HepG2 (cell line): ENCODE measurements around the gene CAMSAP2. TPM values are rescaled to one million over a fixed set of nuclear protein-coding genes. Genes with fewer than 3 reads are reported as not detected.

Experiments
- ATF7 ChIP-seq, 2 experiments: fragments of 450-650 bp in 1 of 2; sonication (generic) in 1 of 2; formaldehyde crosslinking in 1 of 2; IDR thresholded peaks; 2 replicates each; pipeline versions ENCODE4 v1.4.0 to v1.6.1; 2016 to 2020; ENCODE audit warnings: antibody characterized with exemption in 1 of 2, mild to moderate bottlenecking in 1 of 2, missing genetic modification reagents in 1 of 2
- BATF2 ChIP-seq: sonication (generic); formaldehyde crosslinking; IDR thresholded peaks from 2 replicates; pipeline ENCODE4 v1.8.0; 2022; ENCODE audit warnings: mild to moderate bottlenecking, missing genetic modification reagents, moderate library complexity
- ELF4 ChIP-seq: sonication (generic); formaldehyde crosslinking; IDR thresholded peaks from 2 replicates; pipeline ENCODE4 v1.5.0; 2020; ENCODE audit warnings: missing genetic modification reagents, mild to moderate bottlenecking, moderate library complexity, borderline replicate concordance
- FOXK2 ChIP-seq: fragments of 450-650 bp; IDR thresholded peaks from 2 replicates; pipeline ENCODE4 v1.6.1; 2016
- FOXM1 ChIP-seq: sonication (generic); formaldehyde crosslinking; IDR thresholded peaks from 2 replicates; pipeline ENCODE4 v1.5.0; 2020; ENCODE audit warnings: missing genetic modification reagents
- GATAD2A ChIP-seq: IDR thresholded peaks from 2 replicates; pipeline ENCODE4 v1.6.1; 2016
- GLI4 ChIP-seq: sonication (generic); formaldehyde crosslinking; IDR thresholded peaks from 2 replicates; pipeline ENCODE4 v1.5.1; 2020; ENCODE audit warnings: missing genetic modification reagents, mild to moderate bottlenecking, moderate library complexity, borderline replicate concordance
- HMG20B ChIP-seq: conservative IDR thresholded peaks from 2 replicates; pipeline ENCODE4 v1.6.1; 2016; ENCODE audit warnings: missing genetic modification reagents, missing compliant biosample characterization
- HNRNPK ChIP-seq: fragments of 200-400 bp; formaldehyde crosslinking; IDR thresholded peaks from 2 replicates; pipeline ENCODE4 v1.6.1; 2018; ENCODE audit warnings: low read length, low read depth, moderate library complexity, mild to moderate bottlenecking; ENCODE audit not compliant: poor library complexity, severe bottlenecking
- MYC ChIP-seq: sonication (generic); formaldehyde crosslinking; IDR thresholded peaks from 2 replicates; pipeline ENCODE4 v1.9.0; 2021; ENCODE audit warnings: missing genetic modification reagents, borderline replicate concordance
- NFRKB ChIP-seq: fragments of 450-650 bp; IDR thresholded peaks from 2 replicates; pipeline ENCODE4 v1.6.1; 2017
- POLR2AphosphoS5 ChIP-seq: IDR thresholded peaks from 2 replicates; pipeline ENCODE4 v1.6.1; 2012; ENCODE audit warnings: low read depth, low read length
- RNF219 ChIP-seq: sonication (generic); formaldehyde crosslinking; IDR thresholded peaks from 2 replicates; pipeline ENCODE4 v1.5.0; 2020; ENCODE audit warnings: mild to moderate bottlenecking, missing genetic modification reagents
- TBL1XR1 ChIP-seq: fragments of 150-350 bp; IDR thresholded peaks from 2 replicates; pipeline ENCODE4 v1.6.1; 2014; ENCODE audit warnings: borderline replicate concordance, low read length; ENCODE audit not compliant: partially characterized antibody
- ZNF326 ChIP-seq: sonication (generic); formaldehyde crosslinking; IDR thresholded peaks from 2 replicates; pipeline ENCODE4 v1.4.0; 2020; ENCODE audit warnings: missing genetic modification reagents, borderline replicate concordance
- ZNF331 ChIP-seq: sonication (generic); formaldehyde crosslinking; IDR thresholded peaks from 2 replicates; pipeline ENCODE4 v1.4.0; 2020; ENCODE audit warnings: missing genetic modification reagents
- ZNF549 ChIP-seq: sonication (generic); formaldehyde crosslinking; IDR thresholded peaks from 2 replicates; pipeline ENCODE4 v1.5.0; 2020; ENCODE audit warnings: missing genetic modification reagents
- ZSCAN31 ChIP-seq: sonication (generic); formaldehyde crosslinking; IDR thresholded peaks from 2 replicates; pipeline ENCODE4 v1.5.0; 2020; ENCODE audit warnings: low read depth, mild to moderate bottlenecking, missing genetic modification reagents
- polyA plus RNA-seq, 8 experiments: library from polyadenylated mRNA; depleted of rRNA in 3 of 8; stranded (reverse) in 7 of 8; unstranded in 1 of 8; fragments of >200 nt; fragmentation: Illumina TruSeq in 4 of 8; extraction: Trizol in 4 of 8; gene quantifications; 2 replicates each; pipeline versions ENCODE4 v1.2.1 to v1.2.3, GENCODE V29; 2011 to 2016; ENCODE audit warnings: low read depth in 4 of 8, missing spikeins in 1 of 8, mixed read lengths in 1 of 8; ENCODE audit not compliant: insufficient read depth in 1 of 8
- total RNA-seq, 5 experiments: library from RNA; depleted of rRNA; stranded (reverse); fragments of >200 nt; fragmentation: Illumina TruSeq; extraction: Trizol; gene quantifications; 2 replicates each; pipeline ENCODE4 v1.2.3, GENCODE V29; 2016; ENCODE audit warnings: low read depth in 1 of 5
- TF ChIP-seq, protein P1 (sequence below): sonication (generic); formaldehyde crosslinking; IDR thresholded peaks from 2 replicates; pipeline ENCODE4 v1.5.1; 2020; ENCODE audit warnings: mild to moderate bottlenecking, missing genetic modification reagents, moderate library complexity
- TF ChIP-seq, protein P2 (sequence below): sonication (generic); formaldehyde crosslinking; IDR thresholded peaks from 2 replicates; pipeline ENCODE4 v1.5.0; 2020; ENCODE audit warnings: mild to moderate bottlenecking, missing genetic modification reagents
- TF ChIP-seq, protein P3 (sequence below): sonication (generic); formaldehyde crosslinking; IDR thresholded peaks from 2 replicates; pipeline ENCODE4 v1.5.0; 2020; ENCODE audit warnings: mild to moderate bottlenecking, missing genetic modification reagents

Gene CAMSAP2
- total and polyA plus RNA-seq, 2 of the 13 experiments (the other 11 are each of a cell fraction or from before 2014, with no cell fraction given): 3.4 to 8.2 TPM

GRCh38 chr1:200894712-200895442 is 156.2 kb downstream of the CAMSAP2 start, which contains the start of gene INAVA (continued):
- TF ChIP-seq RNF219 (CRISPR knock-in tag) (no peak), FOXM1 (CRISPR knock-in tag) (no peak), POLR2AphosphoS5 (peak; percentile 40; the same call in 1 of the 2 replicates), ZSCAN31 (CRISPR knock-in tag) (no peak), NFRKB (no peak), GATAD2A (CRISPR knock-in tag) (0 out of 2 replicates have a peak, but pooled peaks have one; percentile 11), ELF4 (CRISPR knock-in tag) (no peak), GLI4 (CRISPR knock-in tag) (no peak), ZNF331 (CRISPR knock-in tag) (no peak), HMG20B (CRISPR knock-in tag) (no peak), ZNF326 (CRISPR knock-in tag) (no peak), MYC (CRISPR knock-in tag) (no peak), ATF7 (IDR thresholded peaks at IDR 0.05) (no peak), ATF7 (CRISPR knock-in tag; IDR thresholded peaks at IDR 0.05) (no peak), ZNF549 (CRISPR knock-in tag) (no peak), HNRNPK (no peak), BATF2 (CRISPR knock-in tag) (no peak), FOXK2 (no peak), TBL1XR1 (no peak)
- TF ChIP-seq, protein P1, sequence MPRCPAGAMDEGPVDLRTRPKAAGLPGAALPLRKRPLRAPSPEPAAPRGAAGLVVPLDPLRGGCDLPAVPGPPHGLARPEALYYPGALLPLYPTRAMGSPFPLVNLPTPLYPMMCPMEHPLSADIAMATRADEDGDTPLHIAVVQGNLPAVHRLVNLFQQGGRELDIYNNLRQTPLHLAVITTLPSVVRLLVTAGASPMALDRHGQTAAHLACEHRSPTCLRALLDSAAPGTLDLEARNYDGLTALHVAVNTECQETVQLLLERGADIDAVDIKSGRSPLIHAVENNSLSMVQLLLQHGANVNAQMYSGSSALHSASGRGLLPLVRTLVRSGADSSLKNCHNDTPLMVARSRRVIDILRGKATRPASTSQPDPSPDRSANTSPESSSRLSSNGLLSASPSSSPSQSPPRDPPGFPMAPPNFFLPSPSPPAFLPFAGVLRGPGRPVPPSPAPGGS (CRISPR knock-in tag): no peak
- TF ChIP-seq, protein P2, sequence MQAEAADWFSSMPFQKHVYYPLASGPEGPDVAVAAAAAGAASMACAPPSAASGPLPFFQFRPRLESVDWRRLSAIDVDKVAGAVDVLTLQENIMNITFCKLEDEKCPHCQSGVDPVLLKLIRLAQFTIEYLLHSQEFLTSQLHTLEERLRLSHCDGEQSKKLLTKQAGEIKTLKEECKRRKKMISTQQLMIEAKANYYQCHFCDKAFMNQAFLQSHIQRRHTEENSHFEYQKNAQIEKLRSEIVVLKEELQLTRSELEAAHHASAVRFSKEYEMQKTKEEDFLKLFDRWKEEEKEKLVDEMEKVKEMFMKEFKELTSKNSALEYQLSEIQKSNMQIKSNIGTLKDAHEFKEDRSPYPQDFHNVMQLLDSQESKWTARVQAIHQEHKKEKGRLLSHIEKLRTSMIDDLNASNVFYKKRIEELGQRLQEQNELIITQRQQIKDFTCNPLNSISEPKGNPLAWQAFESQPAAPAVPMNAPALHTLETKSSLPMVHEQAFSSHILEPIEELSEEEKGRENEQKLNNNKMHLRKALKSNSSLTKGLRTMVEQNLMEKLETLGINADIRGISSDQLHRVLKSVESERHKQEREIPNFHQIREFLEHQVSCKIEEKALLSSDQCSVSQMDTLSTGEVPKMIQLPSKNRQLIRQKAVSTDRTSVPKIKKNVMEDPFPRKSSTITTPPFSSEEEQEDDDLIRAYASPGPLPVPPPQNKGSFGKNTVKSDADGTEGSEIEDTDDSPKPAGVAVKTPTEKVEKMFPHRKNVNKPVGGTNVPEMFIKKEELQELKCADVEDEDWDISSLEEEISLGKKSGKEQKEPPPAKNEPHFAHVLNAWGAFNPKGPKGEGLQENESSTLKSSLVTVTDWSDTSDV (CRISPR knock-in tag): no peak
- TF ChIP-seq, protein P3, sequence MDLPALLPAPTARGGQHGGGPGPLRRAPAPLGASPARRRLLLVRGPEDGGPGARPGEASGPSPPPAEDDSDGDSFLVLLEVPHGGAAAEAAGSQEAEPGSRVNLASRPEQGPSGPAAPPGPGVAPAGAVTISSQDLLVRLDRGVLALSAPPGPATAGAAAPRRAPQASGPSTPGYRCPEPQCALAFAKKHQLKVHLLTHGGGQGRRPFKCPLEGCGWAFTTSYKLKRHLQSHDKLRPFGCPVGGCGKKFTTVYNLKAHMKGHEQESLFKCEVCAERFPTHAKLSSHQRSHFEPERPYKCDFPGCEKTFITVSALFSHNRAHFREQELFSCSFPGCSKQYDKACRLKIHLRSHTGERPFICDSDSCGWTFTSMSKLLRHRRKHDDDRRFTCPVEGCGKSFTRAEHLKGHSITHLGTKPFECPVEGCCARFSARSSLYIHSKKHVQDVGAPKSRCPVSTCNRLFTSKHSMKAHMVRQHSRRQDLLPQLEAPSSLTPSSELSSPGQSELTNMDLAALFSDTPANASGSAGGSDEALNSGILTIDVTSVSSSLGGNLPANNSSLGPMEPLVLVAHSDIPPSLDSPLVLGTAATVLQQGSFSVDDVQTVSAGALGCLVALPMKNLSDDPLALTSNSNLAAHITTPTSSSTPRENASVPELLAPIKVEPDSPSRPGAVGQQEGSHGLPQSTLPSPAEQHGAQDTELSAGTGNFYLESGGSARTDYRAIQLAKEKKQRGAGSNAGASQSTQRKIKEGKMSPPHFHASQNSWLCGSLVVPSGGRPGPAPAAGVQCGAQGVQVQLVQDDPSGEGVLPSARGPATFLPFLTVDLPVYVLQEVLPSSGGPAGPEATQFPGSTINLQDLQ (CRISPR knock-in tag): no peak
